Transverse colon (tissue), 4 donors: ENCODE results near the gene UBLCP1.

ENCODE experiments used
- CTCF ChIP-seq, 5 experiments: fragments of 200-600 bp in 3 of 5; fragments of 450-650 bp in 2 of 5; sonication (generic) in 3 of 5; IDR thresholded peaks; 1 replicate in 2 of 5; 2 replicates in 3 of 5; pipeline ENCODE4 v1.5.1; 2016 to 2017; ENCODE audit warnings: antibody characterized with exemption in 5 of 5, inconsistent platforms in 3 of 5, mild to moderate bottlenecking in 2 of 5, moderate library complexity in 1 of 5
- POLR2A ChIP-seq: fragments of 450-650 bp; IDR thresholded peaks from one replicate; pipeline ENCODE4 v1.6.1; 2016; ENCODE audit warnings: antibody characterized with exemption, mild to moderate bottlenecking, moderate library complexity
- POLR2AphosphoS5 ChIP-seq, 3 donors: sonication (generic); formaldehyde crosslinking; IDR thresholded peaks; one replicate each; pipeline ENCODE4 v1.6.1; 2016; ENCODE audit warnings: antibody characterized with exemption in 3 of 3

- no peak for TF ChIP-seq CTCF (IDR thresholded peaks at IDR 0.05)
- TF ChIP-seq POLR2A: no peak
- no peak for TF ChIP-seq POLR2AphosphoS5 (IDR thresholded peaks at IDR 0.05)
These were observed 38.6 kb upstream of the UBLCP1 start for GRCh38 chr5:159224471-159224870.
